ENCODE results near the gene WDR70. TPM values are rescaled to one million over a fixed set of nuclear protein-coding genes. Genes with fewer than 3 reads are reported as not detected.

Gene WDR70
- total RNA-seq, 1 donor from 2014 or later = 23.6 TPM

DNA sequence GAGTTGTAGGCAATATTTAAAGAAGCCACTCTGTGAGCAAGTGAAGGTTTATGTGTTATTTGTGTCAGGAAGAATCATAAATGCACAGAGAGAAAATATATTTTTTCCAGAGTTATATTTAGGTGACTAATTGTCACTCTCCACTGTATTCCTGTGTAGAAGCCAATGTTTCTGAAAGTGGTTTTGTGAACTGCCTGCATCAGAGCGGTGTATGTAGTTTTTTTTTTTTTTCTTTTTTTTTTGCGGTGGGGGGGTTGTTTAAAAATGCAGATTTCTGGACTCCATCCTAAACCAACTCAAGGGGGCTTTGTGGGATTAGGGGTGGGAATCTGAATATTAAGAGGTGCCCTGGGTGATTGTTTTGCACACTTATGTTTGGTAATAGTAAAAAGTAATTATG, 357.3 kb downstream of the WDR70 start:
- TF ChIP-seq, protein P1, sequence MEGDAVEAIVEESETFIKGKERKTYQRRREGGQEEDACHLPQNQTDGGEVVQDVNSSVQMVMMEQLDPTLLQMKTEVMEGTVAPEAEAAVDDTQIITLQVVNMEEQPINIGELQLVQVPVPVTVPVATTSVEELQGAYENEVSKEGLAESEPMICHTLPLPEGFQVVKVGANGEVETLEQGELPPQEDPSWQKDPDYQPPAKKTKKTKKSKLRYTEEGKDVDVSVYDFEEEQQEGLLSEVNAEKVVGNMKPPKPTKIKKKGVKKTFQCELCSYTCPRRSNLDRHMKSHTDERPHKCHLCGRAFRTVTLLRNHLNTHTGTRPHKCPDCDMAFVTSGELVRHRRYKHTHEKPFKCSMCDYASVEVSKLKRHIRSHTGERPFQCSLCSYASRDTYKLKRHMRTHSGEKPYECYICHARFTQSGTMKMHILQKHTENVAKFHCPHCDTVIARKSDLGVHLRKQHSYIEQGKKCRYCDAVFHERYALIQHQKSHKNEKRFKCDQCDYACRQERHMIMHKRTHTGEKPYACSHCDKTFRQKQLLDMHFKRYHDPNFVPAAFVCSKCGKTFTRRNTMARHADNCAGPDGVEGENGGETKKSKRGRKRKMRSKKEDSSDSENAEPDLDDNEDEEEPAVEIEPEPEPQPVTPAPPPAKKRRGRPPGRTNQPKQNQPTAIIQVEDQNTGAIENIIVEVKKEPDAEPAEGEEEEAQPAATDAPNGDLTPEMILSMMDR (IDR thresholded peaks at IDR 0.05) = no peak
- DNase-seq (ENCODE audit: low spot score) = no peak
- peak overlapping the region; percentile 75 for H3K27ac Mint-ChIP-seq (ENCODE audit: unreplicated experiment)
- H3K4me1 Mint-ChIP-seq (ENCODE audit: low read depth) = peaks cover 52% of the 10 kb centered on the region
- H3K36me3 Mint-ChIP-seq (ENCODE audit: low read depth) = no peaks in the 10 kb centered on the region
- H3K4me3 Mint-ChIP-seq (ENCODE audit: unreplicated experiment) = no peak overlapping the region
- H3K27me3 Mint-ChIP-seq (ENCODE audit: low read depth) = no peaks in the 10 kb centered on the region
- no peaks in the 10 kb centered on the region for H3K9me3 Mint-ChIP-seq (ENCODE audit: low read depth)

DNA sequence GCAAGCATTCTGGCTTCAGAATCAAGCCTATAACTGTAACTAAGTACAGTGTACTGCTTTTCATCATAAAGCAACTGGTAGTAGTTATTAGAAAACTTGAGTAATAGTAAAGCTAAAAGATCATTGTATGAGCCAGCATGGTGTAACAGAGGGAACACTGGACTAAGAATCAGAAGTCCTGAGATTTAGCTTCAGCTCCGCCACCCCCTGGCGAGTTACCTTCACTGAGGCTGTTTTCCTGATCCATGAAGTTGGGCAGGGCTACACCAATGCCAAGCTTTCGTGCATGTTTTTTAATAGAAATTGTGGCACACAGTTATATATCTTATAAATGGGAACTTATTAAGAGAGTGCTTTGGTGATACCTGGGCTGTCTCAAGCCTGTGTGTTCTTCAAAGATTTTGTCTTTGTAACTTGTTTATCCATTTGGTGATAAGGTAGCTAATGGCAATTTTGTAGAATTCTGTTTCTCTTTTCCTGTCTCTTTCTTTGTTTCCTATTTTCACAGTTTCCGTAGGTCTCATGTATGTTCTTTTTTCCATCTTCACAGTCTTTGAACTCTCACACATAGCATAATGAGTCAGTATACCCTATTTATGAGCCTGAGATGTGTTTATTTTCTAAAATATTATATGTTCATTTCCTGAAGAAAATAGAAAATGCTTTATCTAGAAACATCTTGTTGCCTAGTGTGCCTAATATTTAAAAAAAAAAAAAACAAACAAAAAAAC, 358.4 kb downstream of the WDR70 start:
- peaks cover 56% of the 10 kb centered on the region for H3K4me1 Mint-ChIP-seq (ENCODE audit: low read depth)

DNA sequence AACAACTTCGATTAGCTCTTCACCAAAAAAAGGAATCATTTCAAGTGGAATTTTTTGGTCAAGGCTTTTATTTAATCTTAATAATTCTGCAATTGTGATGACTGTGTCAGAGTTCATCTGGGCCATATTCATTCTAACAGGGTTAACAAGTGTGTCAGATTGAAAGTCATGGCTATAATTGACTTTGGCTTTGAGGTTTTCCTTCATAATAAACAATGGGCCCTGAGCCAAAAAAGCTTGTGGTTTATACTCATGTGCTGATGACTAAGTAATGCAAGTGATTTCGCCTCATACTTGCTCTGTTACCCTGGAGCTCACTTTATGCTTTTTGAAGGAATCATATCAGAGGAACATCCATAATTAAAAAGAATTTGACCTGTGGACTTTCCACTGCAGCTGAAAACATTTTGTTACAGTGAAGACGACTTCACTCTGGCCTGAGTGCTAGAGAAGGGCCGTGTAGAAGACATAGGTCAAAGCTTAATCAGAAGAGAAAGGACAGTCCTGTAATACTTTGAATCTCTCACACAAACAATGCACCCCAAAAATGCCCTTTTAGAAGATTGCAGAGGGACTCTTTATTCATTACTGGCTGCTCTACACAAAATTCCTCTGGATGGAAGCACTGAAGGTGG, 359.1 kb downstream of the WDR70 start:
- peaks cover 56% of the 10 kb centered on the region for H3K4me1 Mint-ChIP-seq (ENCODE audit: low read depth)
- TF ChIP-seq, protein P1 (IDR thresholded peaks at IDR 0.05) = no peak
- DNase-seq (ENCODE audit: low spot score) = no peak
- no peaks in the 10 kb centered on the region for H3K27me3 Mint-ChIP-seq (ENCODE audit: low read depth)
- no peaks in the 10 kb centered on the region for H3K36me3 Mint-ChIP-seq (ENCODE audit: low read depth)
- H3K4me3 Mint-ChIP-seq (ENCODE audit: unreplicated experiment) = no peak overlapping the region
- no peaks in the 10 kb centered on the region for H3K9me3 Mint-ChIP-seq (ENCODE audit: low read depth)
- peak overlapping the region; percentile 95 for H3K27ac Mint-ChIP-seq (ENCODE audit: unreplicated experiment)

More for the DNA sequence above, 358.4 kb downstream of the WDR70 start:
- no peaks in the 10 kb centered on the region for H3K27me3 Mint-ChIP-seq (ENCODE audit: low read depth)
- H3K27ac Mint-ChIP-seq (ENCODE audit: unreplicated experiment) = peak overlapping the region; percentile 95
- no peak overlapping the region for H3K4me3 Mint-ChIP-seq (ENCODE audit: unreplicated experiment)
- H3K36me3 Mint-ChIP-seq (ENCODE audit: low read depth) = no peaks in the 10 kb centered on the region
- TF ChIP-seq, protein P1 (IDR thresholded peaks at IDR 0.05) = no peak
- no peak for DNase-seq (ENCODE audit: low spot score)
- H3K9me3 Mint-ChIP-seq (ENCODE audit: low read depth) = no peaks in the 10 kb centered on the region

DNA sequence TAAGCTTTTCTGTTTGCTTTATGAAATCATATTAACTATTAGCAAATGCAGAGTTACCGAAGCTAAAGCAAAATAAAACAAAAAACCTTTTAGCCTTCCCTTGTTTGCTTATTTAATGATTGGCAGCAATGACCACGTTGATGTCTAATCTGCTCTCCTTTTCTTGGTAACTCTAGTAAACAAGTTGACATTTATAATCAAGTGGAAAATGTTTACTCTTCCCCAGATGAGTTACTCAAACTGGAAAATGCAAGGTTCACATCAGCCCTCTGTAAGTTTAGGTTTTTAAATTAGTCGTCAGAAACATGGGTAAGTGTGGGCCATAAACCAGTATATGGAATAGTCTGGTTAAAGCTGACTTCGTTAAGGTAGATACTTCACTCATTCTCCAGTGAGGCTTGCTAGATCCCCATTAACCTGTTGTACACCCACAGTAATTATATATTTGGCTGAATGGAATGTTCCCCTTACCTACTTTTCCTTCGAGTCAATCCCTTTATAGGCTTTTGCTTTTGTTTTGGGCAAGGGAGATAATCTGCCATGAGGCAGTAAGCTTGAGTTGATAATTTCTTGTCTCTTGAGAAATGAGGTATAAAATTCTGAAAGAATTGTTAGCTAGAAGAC, 359.9 kb downstream of the WDR70 start:
- Mint-ChIP-seq H3K4me1 (ENCODE audit: low read depth) (peaks cover 56% of the 10 kb centered on the region), H3K9me3 (ENCODE audit: low read depth) (no peaks in the 10 kb centered on the region), H3K27ac (ENCODE audit: unreplicated experiment) (peak overlapping the region; percentile 95), H3K27me3 (ENCODE audit: low read depth) (no peaks in the 10 kb centered on the region), H3K4me3 (ENCODE audit: unreplicated experiment) (no peak overlapping the region), H3K36me3 (ENCODE audit: low read depth) (peaks cover 1% of the 10 kb centered on the region)
- TF ChIP-seq, protein P1 (IDR thresholded peaks at IDR 0.05) = no peak
- no peak for DNase-seq (ENCODE audit: low spot score)

DNA sequence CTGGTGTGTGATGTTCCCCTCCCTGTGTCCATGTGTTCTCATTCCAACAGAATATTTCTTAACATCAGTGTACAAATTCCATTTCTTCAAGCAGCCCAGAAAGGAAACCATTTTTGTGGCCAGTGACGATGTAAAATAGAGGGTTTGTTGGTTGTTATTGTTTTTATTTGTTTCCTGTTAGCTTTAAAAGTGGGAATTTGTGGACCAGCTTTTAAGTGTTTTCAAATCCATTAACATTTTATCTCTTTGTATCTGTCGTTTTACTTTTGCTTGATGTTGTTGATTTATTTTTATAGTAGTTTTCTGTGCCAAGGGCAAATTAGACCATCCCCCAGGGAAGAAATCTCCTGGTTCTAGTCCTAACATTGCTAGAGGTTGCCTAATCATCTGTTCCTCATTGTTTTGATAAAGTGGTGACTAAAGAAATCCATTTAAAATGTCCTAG, 360.7 kb downstream of the WDR70 start:
- H3K27me3 Mint-ChIP-seq (ENCODE audit: low read depth) = no peaks in the 10 kb centered on the region
- H3K27ac Mint-ChIP-seq (ENCODE audit: unreplicated experiment) = peak overlapping the region; percentile 95
- TF ChIP-seq, protein P1 (IDR thresholded peaks at IDR 0.05) = no peak
- H3K9me3 Mint-ChIP-seq (ENCODE audit: low read depth) = no peaks in the 10 kb centered on the region
- peaks cover 9% of the 10 kb centered on the region for H3K36me3 Mint-ChIP-seq (ENCODE audit: low read depth)
- no peak overlapping the region for H3K4me3 Mint-ChIP-seq (ENCODE audit: unreplicated experiment)
- peaks cover 56% of the 10 kb centered on the region for H3K4me1 Mint-ChIP-seq (ENCODE audit: low read depth)
- DNase-seq (ENCODE audit: low spot score) = no peak
